Measurements from ENCODE around the gene TMEM131.

TMEM131 gene

DNA sequence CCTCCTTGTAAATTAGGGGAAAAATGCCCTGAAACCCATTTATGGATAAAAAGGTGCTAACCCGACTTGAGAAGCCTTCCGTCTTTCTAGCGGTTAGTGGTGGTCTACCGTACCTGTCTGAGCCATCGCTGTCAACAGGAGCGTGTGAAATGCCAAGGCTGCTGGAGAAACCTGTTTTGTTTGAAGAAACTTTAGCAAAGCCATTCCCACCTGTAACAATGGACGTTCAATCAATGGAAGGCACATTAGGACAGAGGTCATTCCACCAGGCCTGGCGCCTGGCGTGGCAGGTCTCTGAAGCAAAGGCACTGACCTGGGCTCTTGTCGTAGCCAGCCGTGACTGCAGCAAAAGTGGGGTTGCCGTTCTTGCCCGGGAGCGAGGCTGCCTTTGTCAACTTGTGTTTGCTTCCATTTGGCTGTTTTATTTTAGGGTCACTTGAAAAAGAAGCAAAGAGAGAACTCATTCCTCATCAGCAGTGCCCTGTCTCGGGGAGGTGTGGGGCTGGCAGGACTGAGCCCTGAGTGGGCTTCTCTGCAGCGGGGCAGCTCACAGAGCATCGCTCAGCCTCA is 235.2 kb downstream of the TMEM131 start:
- DNase-seq (ENCODE audit: low read depth), result no peak

DNA sequence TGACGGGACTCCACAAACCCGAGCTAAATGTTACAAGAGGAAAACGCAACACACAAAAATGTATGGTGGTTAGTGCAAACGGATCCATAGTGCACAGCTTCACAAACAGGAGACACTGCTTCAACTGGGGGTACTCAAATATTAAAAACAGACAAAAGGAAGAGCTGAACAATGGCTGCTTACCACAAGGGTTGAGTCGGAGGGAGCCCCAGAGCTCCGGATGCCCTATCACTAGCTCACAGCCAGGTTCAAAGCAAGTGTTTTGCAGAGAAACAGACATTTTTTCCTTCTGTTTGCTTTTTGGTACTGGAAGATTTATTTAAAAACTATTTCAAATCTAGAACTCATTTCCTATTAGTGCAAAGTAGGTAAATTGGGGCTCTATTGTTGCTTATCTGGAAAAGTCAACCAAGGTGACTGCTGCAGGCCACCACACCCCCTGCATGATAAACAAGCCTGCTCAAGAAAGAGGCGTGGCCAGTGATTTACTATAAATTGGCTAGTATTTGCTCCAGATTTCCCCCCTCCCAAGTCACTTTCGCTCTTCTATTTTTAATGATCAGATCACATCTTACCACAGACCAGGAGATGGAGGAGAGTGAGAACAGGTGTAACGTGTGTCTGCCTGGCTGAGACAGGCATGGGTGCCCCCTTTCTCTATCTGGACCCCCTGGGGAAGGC is 235.9 kb downstream of the TMEM131 start:
- DNase-seq (ENCODE audit: low read depth), result no peak

DNA sequence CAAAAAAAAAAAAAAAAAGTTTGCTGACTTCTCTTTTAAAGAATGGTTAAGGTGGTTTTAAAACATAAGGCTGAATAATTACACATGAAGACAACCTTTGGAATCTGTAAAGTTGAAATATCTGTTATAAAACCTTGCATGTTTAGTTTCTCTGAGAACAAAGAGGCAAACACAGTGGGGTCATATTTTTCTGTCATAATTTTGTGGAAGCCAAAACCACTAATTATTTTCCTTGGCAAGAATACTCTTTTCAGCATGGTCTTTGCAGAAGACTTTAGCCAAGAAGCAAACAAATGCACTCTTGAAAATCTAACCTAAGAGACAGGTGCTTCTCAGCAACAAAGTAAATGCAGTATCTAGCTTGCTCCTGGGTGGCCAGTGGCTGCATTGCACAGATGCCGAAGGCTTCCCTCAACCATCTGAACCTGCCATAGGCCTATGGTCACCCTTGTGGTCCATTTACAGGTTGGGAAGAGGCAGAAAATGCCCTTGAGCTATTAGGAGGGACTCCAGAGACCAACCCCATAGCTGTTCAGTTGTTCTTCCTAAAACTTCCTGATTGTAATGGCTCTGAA is 237.5 kb downstream of the TMEM131 start:
- no peak for DNase-seq (ENCODE audit: low read depth)

DNA sequence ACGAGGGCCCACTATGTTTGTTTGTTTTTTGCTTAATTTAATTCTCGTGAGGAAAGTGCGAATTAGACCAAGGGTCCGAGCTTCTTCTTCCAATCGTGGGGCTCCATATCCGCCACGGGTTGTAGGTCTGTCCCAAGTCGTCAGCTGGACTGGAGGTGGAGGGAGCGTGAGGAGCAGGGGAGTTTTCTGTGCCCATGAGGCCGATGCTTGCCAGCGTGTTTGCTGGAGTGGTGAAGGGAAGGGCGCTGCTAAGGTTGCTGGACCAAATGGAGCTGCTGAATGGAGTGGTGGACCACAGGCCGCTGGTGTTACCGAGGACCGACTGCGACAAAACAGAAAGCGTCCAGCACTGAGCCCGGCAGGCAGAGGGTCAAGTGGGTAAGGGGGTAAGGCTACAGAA is 238.7 kb downstream of the TMEM131 start:
- DNase-seq (ENCODE audit: low read depth), result no peak

DNA sequence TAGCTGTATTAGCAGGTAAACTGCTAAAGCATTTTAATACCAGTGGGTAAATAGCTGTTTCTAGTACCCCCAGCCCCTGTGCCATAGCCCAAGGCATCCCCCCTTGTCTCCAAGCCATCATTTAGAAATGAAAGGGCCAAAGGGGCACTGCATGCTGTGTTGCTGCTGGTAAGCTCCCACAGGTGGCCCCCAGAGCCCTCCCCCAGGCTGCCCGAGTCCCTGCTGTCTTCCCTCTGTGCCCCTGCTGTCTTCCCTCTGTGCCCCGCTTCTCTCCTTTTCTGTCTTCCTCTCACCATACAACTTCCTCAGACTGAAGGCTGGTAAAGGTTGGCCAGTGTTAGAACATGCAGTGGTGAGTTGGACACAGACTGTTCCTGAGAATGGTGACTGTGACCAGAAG is 240.3 kb downstream of the TMEM131 start:
- DNase-seq (ENCODE audit: low read depth), result no peak

DNA sequence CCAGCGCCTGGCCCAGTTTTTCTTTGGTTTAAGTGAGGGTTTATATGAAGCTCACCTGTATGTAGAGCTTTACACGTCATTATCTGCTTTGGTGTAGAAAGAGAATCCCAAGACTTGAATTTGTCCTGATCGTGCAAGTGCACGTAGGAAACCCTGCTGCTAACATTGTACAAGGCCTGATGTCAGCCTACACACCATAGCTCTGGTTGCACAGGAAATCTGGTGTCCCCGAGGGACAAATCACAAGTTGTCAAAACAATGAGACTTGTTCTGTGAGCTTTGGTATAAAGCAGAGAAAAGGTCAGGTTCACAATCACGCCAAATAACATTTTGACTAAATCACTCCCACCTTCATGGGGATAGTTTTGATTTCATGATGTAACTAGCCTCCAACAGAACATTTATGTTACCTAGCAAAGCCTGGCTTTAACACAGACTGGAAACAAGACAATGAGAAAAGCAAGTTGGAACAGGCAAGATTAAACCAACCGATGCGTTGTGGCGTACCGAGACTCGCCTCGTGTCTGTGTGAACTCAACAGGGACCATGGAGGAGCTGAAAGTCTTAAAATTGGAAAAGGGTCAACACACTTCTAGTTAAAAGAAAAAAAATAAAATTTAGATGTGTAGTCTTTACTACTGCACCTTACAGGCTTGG is 240.9 kb downstream of the TMEM131 start:
- no peak for DNase-seq (ENCODE audit: low read depth)

DNA sequence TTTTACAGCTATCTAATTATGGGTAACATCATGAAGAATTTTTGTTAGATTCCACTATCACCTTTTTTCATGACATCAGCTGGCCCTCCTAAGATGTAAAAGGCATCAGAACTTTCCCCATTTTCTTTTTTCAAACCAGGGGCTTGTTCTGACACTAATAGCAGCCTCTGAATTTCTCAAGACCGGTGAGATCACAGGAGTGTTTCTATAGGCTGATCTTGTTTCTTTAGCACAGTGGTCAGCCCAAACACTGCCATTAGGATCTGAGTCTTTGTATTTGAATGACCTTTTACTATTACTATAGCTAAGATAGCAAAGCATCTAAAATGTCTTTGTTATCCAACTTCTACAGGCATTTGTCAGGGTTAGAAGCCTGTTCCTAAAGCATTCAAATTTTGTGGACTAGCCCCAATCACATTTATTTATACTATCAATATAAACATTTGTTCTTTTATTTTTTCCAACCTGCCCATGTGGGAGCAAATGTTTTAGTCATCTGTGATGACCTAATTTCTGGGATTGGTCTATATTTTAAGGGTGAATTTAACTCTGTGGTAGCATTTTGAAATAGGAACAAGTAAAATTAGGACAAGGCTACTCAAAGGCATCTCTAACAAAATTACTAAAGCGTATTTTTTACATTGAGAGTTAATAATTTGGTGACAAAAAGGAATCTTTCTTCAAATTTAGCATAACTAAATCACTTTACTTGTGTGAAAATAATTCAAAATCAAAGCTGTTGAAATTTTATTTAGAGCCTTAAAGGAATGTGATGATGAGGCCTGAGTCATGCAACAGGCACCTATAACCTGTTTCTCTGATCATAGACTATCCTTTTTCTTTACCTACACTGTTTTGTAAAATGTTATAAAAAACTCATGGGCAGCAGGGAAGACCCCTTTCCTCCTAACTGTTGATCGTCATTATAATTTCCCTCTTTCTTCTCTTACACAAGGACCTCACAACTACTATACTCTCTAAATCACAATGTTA is 243.1 kb downstream of the TMEM131 start:
- peak; percentile 36 for DNase-seq (ENCODE audit: low read depth)

DNA sequence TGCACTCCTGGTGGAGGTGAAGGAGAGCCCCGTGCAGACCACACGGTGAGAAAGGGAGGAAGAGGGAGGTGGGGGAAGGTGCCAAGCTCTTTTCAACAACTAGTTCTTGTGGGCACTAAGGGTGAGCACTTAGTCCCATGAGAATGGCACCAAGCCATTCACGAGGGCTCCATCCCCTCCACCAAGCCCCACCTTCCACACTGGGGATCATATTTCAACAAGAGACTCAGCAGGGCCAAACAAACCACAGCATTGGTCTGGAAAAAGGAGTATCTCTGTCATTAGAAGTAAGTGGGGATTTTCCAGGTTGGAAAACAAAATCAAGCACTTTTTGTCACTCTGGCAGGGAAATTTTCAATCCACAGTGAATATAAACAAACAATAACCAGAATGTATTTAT is 244.0 kb downstream of the TMEM131 start:
- DNase-seq (ENCODE audit: low read depth), result no peak

DNA sequence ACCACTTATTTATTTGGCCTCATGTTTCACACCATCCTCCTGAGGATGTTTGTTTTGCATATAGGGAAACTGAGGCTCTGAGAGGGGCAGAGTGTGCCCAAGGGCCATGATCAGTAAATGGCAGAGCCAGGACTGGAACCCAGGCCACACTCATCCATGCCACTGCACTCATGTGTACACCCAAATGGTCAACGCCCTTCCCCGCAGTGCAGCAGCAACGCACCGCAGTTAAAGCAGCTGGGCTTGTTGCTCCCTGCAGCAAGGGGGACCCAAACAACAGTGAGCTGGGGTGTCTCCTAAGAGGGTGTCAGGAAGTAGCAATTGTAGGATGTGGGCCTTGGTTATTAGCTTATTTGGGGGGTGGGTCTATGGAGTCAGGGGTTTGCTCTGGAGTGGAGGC is 245.7 kb downstream of the TMEM131 start:
- no peak for DNase-seq (ENCODE audit: low read depth)

DNA sequence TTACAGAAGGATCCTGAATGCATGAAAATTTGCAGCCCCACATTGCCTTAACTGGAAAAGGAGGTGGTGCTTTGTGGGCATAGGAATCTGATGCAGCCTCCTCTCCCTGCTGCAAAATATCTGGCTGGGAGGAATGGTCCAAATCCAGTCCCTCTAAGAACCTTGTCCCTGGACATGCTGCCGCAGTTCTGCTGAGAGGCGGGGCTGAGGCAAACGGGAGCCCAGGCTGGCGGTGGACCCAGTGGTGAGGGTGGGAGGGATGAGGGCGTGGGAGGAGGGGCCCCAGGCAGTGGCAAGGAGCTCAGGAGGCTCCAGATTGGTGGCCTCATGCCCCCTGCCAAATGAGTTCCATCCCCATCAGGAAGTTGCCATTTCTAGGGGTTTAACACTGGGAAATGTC is 246.2 kb downstream of the TMEM131 start:
- no peak for DNase-seq (ENCODE audit: low read depth)

DNA sequence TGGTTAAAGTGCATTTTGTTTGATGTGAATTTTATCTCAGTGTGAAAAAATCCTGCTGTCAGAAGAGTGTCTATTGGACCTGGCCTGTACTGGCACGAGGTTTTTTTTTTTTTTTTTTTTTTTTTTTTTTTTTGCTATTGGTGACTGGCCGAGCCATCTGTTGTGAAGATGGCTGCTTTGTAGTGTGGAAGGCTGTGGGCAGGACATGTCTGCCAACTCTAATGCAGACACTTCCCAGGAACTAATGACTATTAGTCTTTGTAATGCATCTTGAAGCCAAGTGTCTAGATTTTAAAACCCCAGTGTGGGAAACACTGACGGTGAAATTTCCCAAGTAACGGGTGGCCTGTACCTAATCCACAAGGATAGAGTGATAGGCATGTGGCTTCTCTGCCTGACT is 248.0 kb downstream of the TMEM131 start:
- no peak for DNase-seq (ENCODE audit: low read depth)

DNA sequence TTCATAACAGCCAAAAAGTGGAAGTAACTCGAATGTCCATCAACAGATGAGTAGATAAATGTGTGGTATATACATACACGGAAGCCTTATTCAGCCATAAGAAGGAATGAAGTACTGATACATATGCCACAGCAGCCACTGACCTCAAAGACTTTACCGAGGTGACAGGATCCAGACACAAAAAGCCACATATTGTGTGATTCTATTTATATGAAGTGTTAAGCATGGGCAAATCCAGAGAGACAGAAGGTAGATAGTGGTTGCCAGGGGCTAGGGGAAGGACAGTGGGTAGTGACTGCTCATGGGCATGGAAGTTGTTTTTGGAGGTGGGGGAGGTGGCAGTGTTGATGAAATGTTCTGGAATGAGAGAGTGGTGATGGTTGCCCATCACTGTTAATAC is 248.5 kb downstream of the TMEM131 start:
- DNase-seq (ENCODE audit: low read depth), result no peak

DNA sequence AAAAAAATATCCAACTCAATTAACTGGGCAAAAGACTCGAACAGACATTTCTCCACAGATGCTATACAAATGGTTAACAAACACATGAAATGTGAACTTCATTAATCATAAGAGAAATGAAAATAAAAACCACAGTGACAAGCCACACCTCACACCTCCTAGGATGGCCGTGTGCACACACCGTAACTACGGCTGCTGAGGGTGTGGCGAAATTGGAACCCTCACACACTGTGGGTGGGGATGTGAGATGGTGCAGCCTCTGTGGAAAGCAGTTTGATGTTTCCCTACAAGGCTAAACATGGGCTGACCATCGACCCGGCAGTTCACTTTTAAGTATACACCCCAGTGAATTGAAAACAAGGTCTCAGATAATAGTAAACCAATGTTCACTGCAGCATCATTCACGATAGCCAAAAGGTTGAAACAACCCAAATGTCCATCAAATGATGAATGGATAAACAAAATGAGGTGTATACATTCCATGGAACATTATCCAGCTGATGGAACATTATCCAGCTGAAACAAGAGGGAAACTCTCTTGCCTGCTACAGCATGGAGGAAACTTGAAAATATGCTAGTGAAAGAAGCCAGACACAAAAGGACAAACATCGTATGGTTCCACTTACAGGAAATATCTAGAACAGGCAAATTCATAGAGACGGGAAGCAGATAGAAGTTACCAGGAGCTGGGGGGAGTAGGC is 250.1 kb downstream of the TMEM131 start:
- no peak for DNase-seq (ENCODE audit: low read depth)

DNA sequence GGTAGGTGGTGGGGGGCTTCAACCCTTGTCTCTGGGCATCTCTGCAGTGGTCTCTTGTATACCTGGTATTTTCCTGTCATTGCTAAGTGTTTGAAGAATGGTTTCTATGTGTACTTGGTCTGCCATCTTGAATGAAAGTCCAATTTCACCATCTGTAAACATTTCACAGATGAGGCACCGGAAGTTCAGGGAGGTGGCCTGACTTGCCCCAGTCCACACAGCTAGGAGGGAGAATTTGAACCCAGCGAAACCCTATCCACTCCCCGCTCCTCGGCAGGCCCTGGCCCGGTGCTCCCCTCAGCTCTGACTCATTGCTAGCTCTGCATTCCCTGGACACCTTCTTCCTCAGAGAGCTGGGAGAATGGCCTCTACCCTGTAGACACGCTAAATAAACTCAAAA is 251.8 kb downstream of the TMEM131 start:
- no peak for DNase-seq (ENCODE audit: low read depth)

DNA sequence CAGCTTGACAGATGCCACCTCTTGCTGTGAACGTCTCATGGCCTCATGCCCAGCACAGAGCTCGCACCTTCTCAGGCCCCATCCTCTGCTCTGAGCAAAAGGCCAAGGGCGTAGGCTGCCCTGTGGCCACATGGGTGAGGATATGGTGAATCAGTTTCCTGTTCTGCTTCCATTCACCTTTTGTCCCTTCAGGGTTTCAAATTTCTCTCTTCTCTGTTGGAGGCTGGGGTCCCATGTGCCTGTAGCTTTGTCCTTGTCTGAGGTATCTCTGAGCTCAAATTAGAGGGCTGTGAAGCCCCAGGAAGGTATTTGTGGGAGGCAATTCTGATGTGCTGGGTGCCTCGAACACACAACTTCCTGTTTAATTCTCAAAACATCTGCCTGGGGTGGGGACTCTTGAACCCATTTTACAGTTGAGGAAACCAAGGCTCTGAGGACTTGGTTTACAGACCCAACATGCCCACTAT is 253.3 kb downstream of the TMEM131 start:
- peak; percentile 71 for DNase-seq (ENCODE audit: low read depth)

DNA sequence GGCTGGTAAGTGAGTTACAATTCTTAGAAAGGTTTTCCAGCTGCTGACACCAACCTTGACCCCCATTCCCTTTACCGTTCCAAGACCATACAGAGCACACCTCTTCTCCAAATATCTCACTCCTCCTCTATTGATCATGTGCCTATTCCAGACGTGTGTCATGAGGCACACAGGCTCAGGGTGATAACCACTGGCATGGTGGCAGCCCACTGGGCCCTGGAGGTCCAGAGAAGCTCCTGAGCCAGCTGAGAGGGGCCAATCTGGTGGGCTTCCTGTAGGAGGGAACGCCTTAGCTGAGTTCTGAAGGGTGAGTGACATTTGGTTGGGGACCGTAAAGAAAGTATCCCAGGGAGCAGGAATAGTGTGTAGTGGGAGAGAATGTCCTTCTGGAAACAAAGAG is 254.1 kb downstream of the TMEM131 start:
- DNase-seq (ENCODE audit: low read depth), result no peak

DNA sequence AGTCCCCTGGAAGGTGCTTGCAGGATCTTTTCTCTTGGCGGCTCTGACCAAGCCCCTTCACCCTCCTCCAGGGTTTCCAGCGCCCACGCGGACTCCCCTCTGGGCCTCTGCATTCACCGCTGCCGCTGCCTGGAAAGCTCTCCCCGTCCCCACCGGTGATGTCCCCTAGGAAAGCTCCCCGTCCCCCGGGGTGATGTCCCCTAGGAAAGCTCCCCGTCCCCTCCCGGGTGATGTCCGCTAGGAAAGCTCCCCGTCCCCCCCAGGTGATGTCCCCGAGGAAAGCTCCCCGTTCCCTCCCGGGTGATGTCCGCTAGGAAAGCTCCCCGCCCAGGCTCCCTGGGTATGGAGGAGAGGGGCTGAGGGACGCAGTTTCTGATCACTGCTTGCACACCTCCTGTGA is 254.5 kb downstream of the TMEM131 start:
- DNase-seq (ENCODE audit: low read depth), result no peak

DNA sequence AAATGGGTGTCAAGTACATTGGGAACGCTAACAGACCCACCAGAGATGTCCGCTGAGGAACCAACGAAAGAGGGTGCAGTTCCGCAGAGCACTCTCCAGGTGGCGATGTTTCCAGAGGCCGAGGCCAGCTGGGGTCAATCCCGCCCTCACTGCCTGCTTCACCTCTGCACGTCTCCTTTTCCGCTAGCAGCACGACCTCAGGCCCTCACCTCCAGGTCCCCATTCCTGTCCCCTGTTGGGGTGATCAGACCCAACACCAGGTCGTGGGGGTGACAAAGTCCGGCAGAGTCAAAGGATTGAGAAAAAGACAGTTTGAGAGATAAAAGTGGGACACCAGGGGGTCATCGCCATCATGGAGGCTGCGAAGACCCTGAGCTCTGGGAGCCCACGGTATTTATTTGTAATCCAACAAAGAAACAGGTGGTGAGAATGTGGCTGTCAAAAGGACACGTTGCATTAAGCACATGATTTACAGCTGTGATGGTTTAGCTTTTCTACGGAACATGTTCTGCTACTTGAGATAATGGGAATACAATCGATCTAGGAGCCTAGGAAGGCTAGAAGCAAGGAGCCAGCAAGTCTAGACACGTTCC is 255.1 kb downstream of the TMEM131 start:
- DNase-seq (ENCODE audit: low read depth), result peak; percentile 49

DNA sequence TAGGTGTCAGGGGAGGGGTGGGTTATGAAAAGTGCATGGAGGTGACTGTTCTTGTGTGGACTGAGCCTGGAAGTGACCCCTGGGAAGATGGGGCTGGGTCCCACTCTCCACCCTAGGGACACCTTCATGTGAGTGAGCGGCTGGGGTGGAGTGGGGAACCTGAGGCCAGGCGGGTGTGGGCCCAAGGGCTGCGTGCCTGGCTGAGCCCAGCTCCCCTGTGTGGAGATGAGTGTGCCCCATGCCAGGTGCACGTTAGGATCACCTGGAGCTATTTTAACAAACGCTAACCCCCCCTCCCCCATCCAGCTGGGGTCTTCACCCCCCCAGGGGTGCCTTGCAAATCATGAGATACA is 255.9 kb downstream of the TMEM131 start:
- no peak for DNase-seq (ENCODE audit: low read depth)

DNA sequence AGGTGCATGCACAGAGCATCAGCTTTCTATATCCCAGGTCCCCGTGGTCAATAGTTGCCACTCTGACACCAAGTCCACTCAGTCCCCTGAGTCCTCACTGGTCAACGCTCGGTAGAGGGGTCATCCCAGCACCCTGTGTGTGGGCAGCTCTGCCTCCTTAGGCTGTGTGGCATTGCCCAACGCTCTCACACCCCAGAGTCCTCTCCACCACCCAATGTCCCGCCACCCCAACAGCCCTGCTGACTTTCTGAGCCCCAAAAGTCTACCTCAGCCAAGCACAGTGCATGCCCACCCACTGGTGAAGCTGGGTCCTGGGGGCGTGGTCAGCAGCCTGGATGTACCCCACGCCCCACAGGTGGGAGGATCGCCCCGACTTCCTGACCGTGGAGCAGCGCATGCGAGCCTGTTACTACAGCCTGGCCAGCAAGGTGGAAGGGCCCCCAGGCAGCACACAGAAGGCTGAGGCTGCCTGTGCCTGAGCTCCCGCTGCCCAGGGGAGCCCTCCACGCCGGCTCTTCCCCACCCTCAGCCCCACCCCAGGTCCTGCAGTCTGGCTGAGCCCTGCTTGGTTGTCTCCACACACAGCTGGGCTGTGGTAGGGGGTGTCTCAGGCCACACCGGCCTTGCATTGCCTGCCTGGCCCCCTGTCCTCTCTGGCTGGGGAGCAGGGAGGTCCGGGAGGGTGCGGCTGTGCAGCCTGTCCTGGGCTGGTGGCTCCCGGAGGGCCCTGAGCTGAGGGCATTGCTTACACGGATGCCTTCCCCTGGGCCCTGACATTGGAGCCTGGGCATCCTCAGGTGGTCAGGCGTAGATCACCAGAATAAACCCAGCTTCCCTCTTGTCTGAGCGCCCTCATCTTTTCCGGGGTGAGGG is 256.5 kb downstream of the TMEM131 start:
- DNase-seq (ENCODE audit: low read depth), result no peak
